SK-N-SH (cell line): ENCODE measurements around the gene HAGHL. TPM values are rescaled to one million over a fixed set of nuclear protein-coding genes. Genes with fewer than 3 reads are reported as not detected.

Source experiments
- CTCF ChIA-PET: fragments of 300-600, 350-600 bp; formaldehyde crosslinking; extraction: SDS; loops from one replicate; lab custom pipeline; 2021; lab: Yijun Ruan, JAX
- POLR2A ChIA-PET: fragments of 350-600 bp; sonication (Branson Sonifier 250); formaldehyde crosslinking; extraction: SDS; loops from one replicate; lab custom pipeline; 2020; ENCODE audit warnings: antibody characterized with exemption, inconsistent platforms; lab: Yijun Ruan, JAX
- DNase-seq: peaks from one replicate; pipeline ENCODE4 v3.0.0; 2012
- H2AFZ ChIP-seq: fragments of 200-600 bp; sonication (generic); 2 replicates; pipeline ENCODE4 v1.8.1; 2016; ENCODE audit warnings: antibody characterized with exemption, mild to moderate bottlenecking, low read depth
- H3F3A ChIP-seq: fragments of 200-600 bp; sonication (generic); replicated peaks from 2 replicates; pipeline ENCODE3; 2016; ENCODE audit warnings: antibody characterized with exemption, mild to moderate bottlenecking; ENCODE audit not compliant: insufficient read depth
- H3K27ac ChIP-seq, 2 experiments: fragments of 200-500 bp in 1 of 2; fragments of 200-600 bp in 1 of 2; sonication (Bioruptor generic) in 1 of 2; sonication (generic), shearing (Covaris generic) in 1 of 2; 2 replicates each; pipeline versions ENCODE4 v1.5.1 to v1.6.1; 2014 to 2016; ENCODE audit warnings: low read depth in 2 of 2, inconsistent platforms in 1 of 2, low read length in 1 of 2, mild to moderate bottlenecking in 1 of 2, mixed read lengths in 1 of 2
- H3K27me3 ChIP-seq: fragments of 200-600 bp; sonication (generic), shearing (Covaris generic); 2 replicates; pipeline ENCODE4 v1.6.1; 2016; ENCODE audit warnings: mixed run types; ENCODE audit not compliant: insufficient read depth
- H3K36me3 ChIP-seq, 2 experiments: fragments of 200-500 bp in 1 of 2; fragments of 200-600 bp in 1 of 2; sonication (Bioruptor generic) in 1 of 2; sonication (generic) in 1 of 2; replicated peaks in 1 of 2; 2 replicates each; pipeline versions ENCODE3 to v1.5.1; 2014 to 2016; ENCODE audit warnings: low read length in 1 of 2, mild to moderate bottlenecking in 1 of 2; ENCODE audit not compliant: insufficient read depth in 2 of 2, control insufficient read depth in 1 of 2
- H3K4me1 ChIP-seq, 2 experiments: fragments of 200-500 bp in 1 of 2; fragments of 200-600 bp in 1 of 2; sonication (Bioruptor generic) in 1 of 2; sonication (generic), shearing (Covaris generic) in 1 of 2; 2 replicates each; pipeline versions ENCODE4 v1.5.1 to v1.6.1; 2014 to 2016; ENCODE audit warnings: low read depth in 1 of 2, low read length in 1 of 2, mixed run types in 1 of 2; ENCODE audit not compliant: insufficient read depth in 2 of 2, control insufficient read depth in 1 of 2
- H3K4me2 ChIP-seq: fragments of 200-600 bp; sonication (generic), shearing (Covaris generic); 2 replicates; pipeline ENCODE4 v1.6.1; 2017; ENCODE audit warnings: mixed run types
- H3K4me3 ChIP-seq, 2 experiments: fragments of 200-500 bp in 1 of 2; fragments of 200-600 bp in 1 of 2; sonication (Bioruptor generic) in 1 of 2; sonication (generic), shearing (Covaris generic) in 1 of 2; 2 replicates each; pipeline versions ENCODE4 v1.5.1 to v1.8.1; 2014 to 2016; ENCODE audit warnings: low read depth in 2 of 2, inconsistent platforms in 1 of 2, low read length in 1 of 2, mild to moderate bottlenecking in 1 of 2, mixed read lengths in 1 of 2, moderate library complexity in 1 of 2
- H3K79me2 ChIP-seq: fragments of 200-600 bp; sonication (generic); 2 replicates; pipeline ENCODE4 v1.8.1; 2017; ENCODE audit warnings: mild to moderate bottlenecking; ENCODE audit not compliant: insufficient read depth
- H3K9ac ChIP-seq: fragments of 200-600 bp; sonication (generic); 2 replicates; pipeline ENCODE4 v1.6.1; 2017; ENCODE audit warnings: mixed run types
- H3K9me2 ChIP-seq: fragments of 200-600 bp; sonication (generic); 2 replicates; pipeline ENCODE4 v1.6.1; 2017; ENCODE audit warnings: mixed run types
- H3K9me3 ChIP-seq: fragments of 200-600 bp; sonication (generic); 2 replicates; pipeline ENCODE4 v1.6.1; 2017; ENCODE audit warnings: mixed run types, mild to moderate bottlenecking, moderate library complexity
- H4K20me1 ChIP-seq: fragments of 200-600 bp; sonication (generic); 2 replicates; pipeline ENCODE4 v1.6.1; 2017; ENCODE audit warnings: mild to moderate bottlenecking, mixed run types; ENCODE audit not compliant: insufficient read depth
- CHD2 ChIP-seq: fragments of 150-350 bp; IDR thresholded peaks from 2 replicates; pipeline ENCODE4 v1.6.1; 2018; ENCODE audit warnings: low read length; ENCODE audit not compliant: partially characterized antibody
- FOSL2 ChIP-seq: IDR thresholded peaks from 2 replicates; pipeline ENCODE4 v1.4.0; 2012; ENCODE audit warnings: low read depth, mild to moderate bottlenecking, moderate library complexity, borderline replicate concordance
- FOXM1 ChIP-seq: IDR thresholded peaks from 2 replicates; pipeline ENCODE4 v1.4.0; 2012; ENCODE audit warnings: low read depth, mild to moderate bottlenecking
- GABPA ChIP-seq: IDR thresholded peaks from 2 replicates; pipeline ENCODE4 v1.4.0; 2012; ENCODE audit warnings: low read depth, mild to moderate bottlenecking
- GATA2 ChIP-seq: sonication (generic); formaldehyde crosslinking; IDR thresholded peaks from 2 replicates; pipeline ENCODE4 v1.5.0; 2020; ENCODE audit warnings: mild to moderate bottlenecking, missing genetic modification reagents
- JUND ChIP-seq: IDR thresholded peaks from 2 replicates; pipeline ENCODE4 v1.4.0; 2012
- MXI1 ChIP-seq: IDR thresholded peaks from 2 replicates; pipeline ENCODE4 v1.6.1; 2012; ENCODE audit warnings: mild to moderate bottlenecking, low read depth, low read length, improper control_type of control experiment
- NFIC ChIP-seq: IDR thresholded peaks from 2 replicates; pipeline ENCODE4 v1.4.0; 2012; ENCODE audit warnings: borderline replicate concordance
- POLR2AphosphoS5 ChIP-seq: IDR thresholded peaks from 2 replicates; pipeline ENCODE4 v1.6.1; 2012; ENCODE audit warnings: low read depth, low read length
- RAD21 ChIP-seq: IDR thresholded peaks from 2 replicates; pipeline ENCODE4 v1.6.1; 2012; ENCODE audit warnings: mild to moderate bottlenecking, low read length
- RCOR1 ChIP-seq: fragments of 150-350 bp; IDR thresholded peaks from 2 replicates; pipeline ENCODE4 v1.6.1; 2017; ENCODE audit warnings: antibody characterized with exemption, low read length
- TEAD4 ChIP-seq: IDR thresholded peaks from 2 replicates; pipeline ENCODE4 v1.4.0; 2012; ENCODE audit warnings: mild to moderate bottlenecking, borderline replicate concordance; ENCODE audit not compliant: insufficient read depth
- WGBS: methylation state at CpG from one replicate; pipeline ENCODE4 v1.1.6; 2017; ENCODE audit warnings: low lambda C conversion rate; 5-methylcytosine and 5-hydroxymethylcytosine counted together
- polyA plus RNA-seq, 3 experiments: library from polyadenylated mRNA; depleted of rRNA; stranded (reverse); fragments of >200 nt; gene quantifications; 2 replicates each; pipeline ENCODE4 v1.2.3, GENCODE V29; 2012
- TF ChIP-seq, protein P1 (sequence below): fragments of 150-350 bp; IDR thresholded peaks from 2 replicates; pipeline ENCODE4 v1.6.1; 2016; ENCODE audit warnings: mild to moderate bottlenecking, low read depth, low read length
- TF ChIP-seq, protein P2 (sequence below): IDR thresholded peaks from 2 replicates; pipeline ENCODE4 v1.6.1; 2012; ENCODE audit warnings: mild to moderate bottlenecking, low read depth, low read length, moderate library complexity
- TF ChIP-seq, protein P3 (sequence below): IDR thresholded peaks from 2 replicates; pipeline ENCODE4 v1.4.0; 2012; ENCODE audit warnings: low read depth, borderline replicate concordance

HAGHL gene
- polyA plus RNA-seq, 1 of the 3 experiments (the other 2 are of a cell fraction) = 65.5 TPM

DNA sequence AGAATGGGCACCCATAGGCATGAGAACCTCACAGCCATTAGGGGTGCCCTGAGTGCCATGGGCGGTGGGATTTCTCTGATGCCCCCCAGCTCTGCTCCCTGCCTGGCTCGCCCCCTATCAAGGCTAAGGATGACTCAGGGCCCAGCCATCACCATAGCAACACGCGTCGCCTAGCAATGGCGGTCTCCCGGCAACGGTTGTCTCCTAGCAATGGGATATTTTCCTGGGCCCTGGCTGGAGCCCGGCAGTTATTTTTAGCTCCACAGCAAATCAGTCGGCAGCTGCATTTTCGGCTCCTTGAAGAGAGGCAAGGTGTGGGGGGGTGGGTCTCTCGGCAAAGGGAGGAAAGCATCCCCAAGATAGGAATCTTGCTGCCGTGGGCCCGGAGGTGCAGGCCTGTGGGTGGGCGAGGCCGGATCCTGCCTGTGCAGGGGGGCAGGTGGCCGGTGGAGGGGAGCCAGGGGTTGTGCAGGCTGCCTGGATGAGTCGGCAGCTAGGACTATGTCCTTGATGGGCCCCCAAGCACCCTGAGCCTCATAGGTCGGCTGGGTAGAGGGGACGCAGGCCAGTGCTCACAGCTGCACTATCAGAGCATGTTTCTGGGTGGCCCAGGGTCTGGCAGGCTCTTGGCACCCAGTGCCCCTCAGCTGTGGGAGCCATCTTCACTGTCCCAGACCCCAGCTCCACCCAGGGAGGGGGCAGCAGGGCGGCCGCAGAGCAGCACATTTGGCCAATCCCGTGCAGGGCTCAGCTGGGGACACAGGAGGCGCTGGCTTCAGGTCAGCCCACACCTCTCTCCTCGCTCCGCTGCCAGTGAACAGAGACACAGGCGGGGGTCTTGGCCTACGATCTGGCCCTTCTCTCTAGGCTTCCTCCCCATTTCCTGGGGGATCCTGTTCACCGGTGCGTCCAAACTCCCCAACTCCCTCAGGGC is 17.1 kb upstream of the HAGHL start:
- POLR2A ChIA-PET = interaction anchor here (0.6 to 2.8 kb wide), 5 partner anchors 11 to 78 kb away, joined by 4 to 19 read pairs (median 4); partner anchors contain the start of genes ANTKMT, CHTF18 and RPUSD1
- peak overlapping the region; percentile 29 to 61; a peak in 3 of 4 replicates for H3K4me3 ChIP-seq
- TF ChIP-seq RCOR1 (0 out of 2 replicates have a peak, but pooled peaks have one; percentile 16), RAD21 (no peak), FOSL2 (peak; percentile 48; the same call in 1 of the 2 replicates), GABPA (no peak), GATA2 (CRISPR knock-in tag) (peak; percentile 53; the same call in 1 of the 2 replicates), MXI1 (peak; percentile 100), FOXM1 (peak; percentile 90), CHD2 (peak; percentile 8)
- TF ChIP-seq, all 33 proteins: peak for 6
- H3K9me3 ChIP-seq = no peaks in the 10 kb centered on the region
- peak overlapping the region; percentile 82 to 84 for H3K27ac ChIP-seq
- peaks cover 3% of the 10 kb centered on the region; the same call in 1 of the 2 replicates for H3K79me2 ChIP-seq
- peaks cover 23 to 38% of the 10 kb centered on the region in 2 experiments; a peak in 2 of 4 replicates for H3K4me1 ChIP-seq
- WGBS = 26% methylated on average over 24 of the region's 30 CpGs
- no peaks in the 10 kb centered on the region for H3K36me3 ChIP-seq
- H3K27me3 ChIP-seq = no peaks in the 10 kb centered on the region
- H3F3A ChIP-seq = peaks cover 30% of the 10 kb centered on the region
- peak overlapping the region; percentile 60 for H3K9ac ChIP-seq
- H2AFZ ChIP-seq = no peak overlapping the region
- no peaks in the 10 kb centered on the region; the same call in 1 of the 2 replicates for H4K20me1 ChIP-seq
- H3K9me2 ChIP-seq = no peaks in the 10 kb centered on the region
- H3K4me2 ChIP-seq = peak overlapping the region; percentile 95
- CTCF ChIA-PET = interaction anchor here (0.9 to 22.4 kb wide), 11 partner anchors 8 to 393 kb away, joined by 3 to 358 read pairs (median 5); partner anchors contain the start of genes ANTKMT, CCDC78, CHTF18 and CIAO3
- peak; percentile 91 for DNase-seq

DNA sequence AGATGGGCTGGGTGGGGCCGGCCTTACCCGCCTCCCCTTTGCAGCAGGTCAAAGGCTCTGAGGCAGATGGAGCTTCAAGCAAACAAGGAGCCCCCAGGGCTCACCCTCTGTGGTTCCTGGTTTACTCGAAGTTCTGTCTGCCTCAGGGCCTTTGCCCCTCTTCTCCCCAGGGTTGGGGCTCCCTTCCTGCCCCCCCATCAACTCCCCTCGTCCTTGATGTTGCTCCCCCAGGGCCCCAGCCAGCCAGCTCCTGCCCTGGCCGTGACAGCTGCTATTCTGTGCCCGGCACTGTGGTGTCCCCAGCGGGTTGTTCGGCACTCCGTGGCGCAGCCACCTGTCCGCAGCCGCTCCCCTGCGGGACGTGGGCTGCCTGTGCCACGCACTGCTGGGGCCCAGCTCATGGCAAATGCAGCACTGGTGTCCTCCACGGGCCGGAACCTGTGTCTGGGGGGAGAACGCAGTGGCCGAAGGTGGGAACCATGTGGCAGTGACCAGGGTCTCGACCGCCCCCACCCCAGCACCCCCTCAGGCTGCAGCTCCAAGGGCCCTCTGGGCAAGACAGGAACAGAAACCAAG is 16.3 kb upstream of the HAGHL start:
- 73% methylated on average over 12 of the region's 21 CpGs for WGBS
- CTCF ChIA-PET = interaction anchor here (0.9 to 22.4 kb wide), 12 partner anchors 9 to 393 kb away, joined by 3 to 358 read pairs (median 5); partner anchors contain the start of genes ANTKMT, CCDC78, CHTF18 and CIAO3
- TF ChIP-seq POLR2AphosphoS5 (no peak), NFIC (no peak), TEAD4 (no peak), JUND (no peak)
- TF ChIP-seq, protein P1, sequence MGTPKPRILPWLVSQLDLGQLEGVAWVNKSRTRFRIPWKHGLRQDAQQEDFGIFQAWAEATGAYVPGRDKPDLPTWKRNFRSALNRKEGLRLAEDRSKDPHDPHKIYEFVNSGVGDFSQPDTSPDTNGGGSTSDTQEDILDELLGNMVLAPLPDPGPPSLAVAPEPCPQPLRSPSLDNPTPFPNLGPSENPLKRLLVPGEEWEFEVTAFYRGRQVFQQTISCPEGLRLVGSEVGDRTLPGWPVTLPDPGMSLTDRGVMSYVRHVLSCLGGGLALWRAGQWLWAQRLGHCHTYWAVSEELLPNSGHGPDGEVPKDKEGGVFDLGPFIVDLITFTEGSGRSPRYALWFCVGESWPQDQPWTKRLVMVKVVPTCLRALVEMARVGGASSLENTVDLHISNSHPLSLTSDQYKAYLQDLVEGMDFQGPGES = no peak
- TF ChIP-seq, protein P2, sequence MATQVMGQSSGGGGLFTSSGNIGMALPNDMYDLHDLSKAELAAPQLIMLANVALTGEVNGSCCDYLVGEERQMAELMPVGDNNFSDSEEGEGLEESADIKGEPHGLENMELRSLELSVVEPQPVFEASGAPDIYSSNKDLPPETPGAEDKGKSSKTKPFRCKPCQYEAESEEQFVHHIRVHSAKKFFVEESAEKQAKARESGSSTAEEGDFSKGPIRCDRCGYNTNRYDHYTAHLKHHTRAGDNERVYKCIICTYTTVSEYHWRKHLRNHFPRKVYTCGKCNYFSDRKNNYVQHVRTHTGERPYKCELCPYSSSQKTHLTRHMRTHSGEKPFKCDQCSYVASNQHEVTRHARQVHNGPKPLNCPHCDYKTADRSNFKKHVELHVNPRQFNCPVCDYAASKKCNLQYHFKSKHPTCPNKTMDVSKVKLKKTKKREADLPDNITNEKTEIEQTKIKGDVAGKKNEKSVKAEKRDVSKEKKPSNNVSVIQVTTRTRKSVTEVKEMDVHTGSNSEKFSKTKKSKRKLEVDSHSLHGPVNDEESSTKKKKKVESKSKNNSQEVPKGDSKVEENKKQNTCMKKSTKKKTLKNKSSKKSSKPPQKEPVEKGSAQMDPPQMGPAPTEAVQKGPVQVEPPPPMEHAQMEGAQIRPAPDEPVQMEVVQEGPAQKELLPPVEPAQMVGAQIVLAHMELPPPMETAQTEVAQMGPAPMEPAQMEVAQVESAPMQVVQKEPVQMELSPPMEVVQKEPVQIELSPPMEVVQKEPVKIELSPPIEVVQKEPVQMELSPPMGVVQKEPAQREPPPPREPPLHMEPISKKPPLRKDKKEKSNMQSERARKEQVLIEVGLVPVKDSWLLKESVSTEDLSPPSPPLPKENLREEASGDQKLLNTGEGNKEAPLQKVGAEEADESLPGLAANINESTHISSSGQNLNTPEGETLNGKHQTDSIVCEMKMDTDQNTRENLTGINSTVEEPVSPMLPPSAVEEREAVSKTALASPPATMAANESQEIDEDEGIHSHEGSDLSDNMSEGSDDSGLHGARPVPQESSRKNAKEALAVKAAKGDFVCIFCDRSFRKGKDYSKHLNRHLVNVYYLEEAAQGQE = no peak
- TF ChIP-seq, protein P3, sequence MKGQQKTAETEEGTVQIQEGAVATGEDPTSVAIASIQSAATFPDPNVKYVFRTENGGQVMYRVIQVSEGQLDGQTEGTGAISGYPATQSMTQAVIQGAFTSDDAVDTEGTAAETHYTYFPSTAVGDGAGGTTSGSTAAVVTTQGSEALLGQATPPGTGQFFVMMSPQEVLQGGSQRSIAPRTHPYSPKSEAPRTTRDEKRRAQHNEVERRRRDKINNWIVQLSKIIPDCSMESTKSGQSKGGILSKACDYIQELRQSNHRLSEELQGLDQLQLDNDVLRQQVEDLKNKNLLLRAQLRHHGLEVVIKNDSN = no peak
- peak overlapping the region; percentile 82 to 84; a peak in 3 of 4 replicates for H3K27ac ChIP-seq
- POLR2A ChIA-PET = interaction anchor here (0.6 to 2.8 kb wide), 4 partner anchors 10 to 35 kb away, joined by 4 to 19 read pairs (median 4); partner anchors contain the start of gene ANTKMT
- H3K9me3 ChIP-seq = no peaks in the 10 kb centered on the region
- H2AFZ ChIP-seq = no peak overlapping the region
- no peaks in the 10 kb centered on the region for H3K79me2 ChIP-seq
- peaks cover 30% of the 10 kb centered on the region for H3F3A ChIP-seq
- H3K9me2 ChIP-seq = no peaks in the 10 kb centered on the region
- H3K36me3 ChIP-seq = no peaks in the 10 kb centered on the region
- peaks cover 23 to 38% of the 10 kb centered on the region in 2 experiments; a peak in 2 of 4 replicates for H3K4me1 ChIP-seq
- H3K4me2 ChIP-seq = peak overlapping the region; percentile 95; the same call in 1 of the 2 replicates
- H3K4me3 ChIP-seq = no peak overlapping the region
- DNase-seq = no peak
- H3K27me3 ChIP-seq = no peaks in the 10 kb centered on the region
- no peaks in the 10 kb centered on the region for H4K20me1 ChIP-seq
- H3K9ac ChIP-seq = peak overlapping the region; percentile 60; the same call in 1 of the 2 replicates
